Measurements from ENCODE around the gene SCAMP2.

Gene SCAMP2

DNA sequence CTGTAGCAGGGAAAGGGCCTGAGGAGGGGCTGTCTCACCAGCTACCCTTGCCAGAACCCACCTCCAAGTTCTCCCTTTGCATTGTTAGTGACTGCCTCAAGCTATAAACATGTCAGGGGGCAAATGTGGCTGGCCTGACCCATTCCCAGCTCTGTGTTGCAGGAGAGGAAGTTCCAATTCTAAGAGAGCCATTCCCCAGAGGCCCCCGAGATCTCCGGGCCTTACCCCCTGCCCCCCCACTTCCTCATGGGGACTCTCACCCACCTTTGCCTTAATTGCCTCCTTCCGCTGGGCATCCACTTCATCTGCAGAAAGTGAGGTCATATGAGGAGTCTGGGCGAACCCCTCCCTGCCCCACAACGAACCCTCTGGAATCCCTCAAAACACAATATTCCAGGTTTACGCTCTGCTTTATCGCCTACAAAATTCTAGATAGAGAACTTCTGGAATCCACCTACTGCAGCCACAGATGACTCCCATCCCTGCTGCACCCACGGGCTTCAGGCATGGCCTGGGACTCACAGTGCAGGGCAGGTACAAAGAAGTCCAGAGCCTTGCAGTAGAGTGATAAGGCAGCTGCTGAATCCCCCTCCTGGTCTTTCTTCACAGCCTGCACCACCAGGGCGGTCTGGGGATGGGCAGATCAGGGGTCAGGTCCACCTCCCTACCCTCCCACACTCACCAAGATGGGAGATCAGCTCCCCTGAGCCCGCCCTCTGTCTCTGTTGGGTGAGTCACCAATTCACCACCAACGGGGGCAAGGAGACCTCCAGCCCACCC, 34.2 kb downstream of the SCAMP2 start:
- no peak for DNase-seq (ENCODE audit: low read depth in 2 of 2)

DNA sequence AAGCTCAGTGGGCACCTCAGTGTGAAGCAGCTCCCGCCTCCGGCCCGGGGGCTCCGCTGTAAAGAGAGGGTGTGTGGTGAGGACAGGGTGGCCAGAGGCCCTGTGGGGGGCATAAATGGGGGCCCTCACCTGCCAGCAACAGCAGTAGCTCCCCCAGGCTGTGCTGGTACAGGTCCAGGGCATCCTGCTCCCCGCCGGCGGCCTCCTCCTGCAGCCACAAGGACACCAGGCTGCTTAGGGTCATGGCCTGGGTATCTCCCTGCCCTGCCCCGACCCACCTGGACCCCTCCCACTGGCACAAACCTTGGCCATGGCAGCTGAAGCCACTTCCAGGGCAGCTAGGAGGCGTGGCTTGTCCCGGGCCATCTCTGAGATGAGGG, 35.0 kb downstream of the SCAMP2 start:
- DNase-seq (ENCODE audit: low read depth in 2 of 2): no peak

GRCh38 chr15:74837482-74838136, 35.6 kb downstream of the SCAMP2 start:
- no peak for DNase-seq (ENCODE audit: low read depth in 2 of 2)

DNA sequence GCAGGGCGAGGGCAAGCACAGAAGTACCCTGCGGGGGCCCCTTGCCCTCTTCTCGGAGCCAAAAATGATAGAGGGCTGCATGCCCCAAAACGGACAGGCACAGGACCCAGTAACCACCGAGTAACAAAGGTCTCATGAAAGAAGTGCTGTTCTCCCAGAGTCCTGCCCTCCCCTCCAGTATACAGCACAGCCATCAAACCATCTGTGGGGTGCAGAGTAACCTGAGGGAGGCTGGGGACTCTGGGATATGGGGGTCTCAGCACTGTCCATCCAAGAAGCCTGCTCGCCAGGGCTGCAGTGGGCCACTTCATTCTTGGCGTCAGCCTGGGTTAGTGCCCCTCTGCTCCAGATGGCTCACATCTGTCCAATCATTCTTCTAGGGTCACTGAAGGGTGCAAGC, 36.3 kb downstream of the SCAMP2 start:
- DNase-seq (ENCODE audit: low read depth in 2 of 2): no peak

GRCh38 chr15:74835312-74835823, 37.8 kb downstream of the SCAMP2 start:
- DNase-seq (ENCODE audit: low read depth in 2 of 2): peak; percentile 45 to 55

DNA sequence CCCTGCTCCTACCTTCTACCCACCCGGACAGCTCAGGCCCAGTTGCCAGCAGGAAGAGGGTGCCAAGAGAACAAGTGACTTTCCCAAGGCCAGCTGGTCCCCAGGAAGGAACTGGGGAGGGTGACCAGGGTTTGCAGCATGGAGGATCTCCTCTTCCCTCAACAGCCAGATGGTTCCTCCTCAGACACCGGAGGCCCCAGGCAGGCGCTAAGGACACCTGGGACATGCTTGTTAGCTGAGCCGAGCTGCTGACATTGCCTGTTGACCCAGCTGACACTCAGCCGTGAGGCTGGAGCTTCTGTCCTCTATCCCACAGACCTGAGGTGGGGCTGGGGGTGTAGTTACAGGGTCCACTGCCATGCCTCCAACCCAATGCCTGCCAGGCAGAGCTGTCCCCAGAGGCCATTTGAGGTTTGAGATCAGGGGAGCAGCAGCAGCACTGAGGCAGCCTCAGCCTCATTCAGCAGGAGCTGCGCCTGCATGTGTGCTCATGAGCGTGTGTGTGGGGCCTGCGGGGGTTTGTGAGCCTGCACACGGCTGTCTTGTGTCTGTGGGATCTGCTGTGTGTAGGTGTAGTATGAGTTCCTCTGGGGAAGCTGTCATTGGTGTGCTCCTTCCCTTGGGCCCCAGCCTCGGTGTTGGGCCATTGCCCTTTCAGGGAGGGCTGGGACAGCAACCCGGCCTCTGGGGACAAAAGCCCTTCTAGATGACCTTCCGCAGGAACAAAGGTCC, 39.6 kb downstream of the SCAMP2 start:
- no peak for DNase-seq (ENCODE audit: low read depth in 2 of 2)

DNA sequence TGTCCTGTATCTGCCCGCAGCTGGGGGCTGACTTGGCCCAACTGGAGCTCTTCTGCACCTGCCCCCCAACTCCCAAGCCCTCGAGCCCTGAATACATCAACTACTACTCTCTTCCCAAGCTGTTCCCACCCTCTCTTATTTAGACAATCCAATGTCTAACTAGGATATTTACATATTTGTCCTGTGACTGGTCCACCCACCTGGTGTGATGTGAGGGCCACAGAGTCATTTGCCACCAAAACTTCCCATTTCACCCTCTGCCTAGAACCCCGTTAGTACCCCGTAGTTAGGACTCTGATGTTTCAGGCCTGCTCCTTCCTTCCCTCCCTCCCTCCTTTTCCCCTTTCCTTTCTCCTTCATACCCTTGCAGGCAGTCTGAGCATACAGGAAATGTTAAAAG, 40.3 kb downstream of the SCAMP2 start:
- DNase-seq (ENCODE audit: low read depth in 2 of 2): no peak

- DNase-seq (ENCODE audit: low read depth in 2 of 2): no peak
These were observed 41.2 kb downstream of the SCAMP2 start for GRCh38 chr15:74831813-74832495.

DNA sequence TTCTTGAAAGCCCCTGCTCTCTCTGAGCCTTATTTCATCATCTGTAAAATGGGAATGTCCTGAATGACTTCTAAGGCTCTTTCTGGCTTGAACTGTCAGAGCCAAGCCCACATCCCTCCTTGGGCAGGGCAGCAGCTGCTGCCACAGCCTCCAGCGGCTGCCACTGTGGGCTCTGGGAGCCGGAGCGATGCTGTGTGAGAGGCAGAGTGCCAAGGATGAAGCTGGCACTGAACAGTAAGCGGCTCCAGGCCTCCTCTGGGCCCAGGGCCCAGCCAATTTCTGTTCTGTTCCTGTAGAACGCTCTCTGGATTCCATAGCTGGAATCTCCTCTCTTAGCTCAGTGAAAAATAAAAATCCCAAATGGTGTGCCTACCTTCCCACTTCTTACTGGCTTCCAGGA, 42.3 kb downstream of the SCAMP2 start:
- DNase-seq (ENCODE audit: low read depth in 2 of 2): no peak

DNA sequence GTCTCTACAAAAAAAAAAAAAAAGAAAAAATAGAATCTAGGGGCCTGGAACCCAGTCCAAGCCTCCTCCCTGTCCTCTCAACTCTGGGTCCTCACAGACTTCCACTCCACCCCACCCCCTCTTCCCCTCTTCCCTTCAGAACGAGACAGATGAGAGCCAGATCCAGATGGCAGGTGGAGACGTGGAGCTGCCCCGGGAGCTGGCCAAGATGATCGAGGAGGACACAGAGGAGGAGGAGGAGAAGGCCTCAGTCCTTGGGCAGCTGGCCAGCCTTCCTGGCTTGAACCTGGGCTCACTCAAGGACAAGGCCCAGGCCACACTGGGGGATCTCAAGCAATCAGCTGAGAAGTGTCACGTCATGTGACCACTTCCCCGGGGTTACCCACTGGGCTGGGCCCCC, 43.2 kb downstream of the SCAMP2 start:
- DNase-seq (ENCODE audit: low read depth in 2 of 2): no peak

DNA sequence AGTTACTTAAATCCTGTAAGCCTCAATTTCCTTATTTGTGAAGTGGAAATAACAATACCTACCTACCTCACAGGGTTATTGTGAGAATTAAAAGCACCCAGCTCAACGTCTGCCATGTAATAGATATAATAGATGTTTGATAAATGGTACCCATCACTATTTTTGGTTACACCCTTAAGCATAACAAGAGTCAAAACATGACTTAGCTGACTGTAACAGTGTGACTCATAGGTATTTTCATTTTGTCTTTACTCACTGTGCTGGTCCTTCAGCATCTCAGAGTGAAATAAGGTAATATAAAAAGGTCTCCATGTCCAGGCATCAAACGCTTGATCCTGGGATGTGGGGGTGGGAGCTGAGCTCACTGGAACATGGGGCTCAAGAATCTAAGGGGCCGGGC, 43.7 kb downstream of the SCAMP2 start:
- DNase-seq (ENCODE audit: low read depth in 2 of 2): no peak

DNA sequence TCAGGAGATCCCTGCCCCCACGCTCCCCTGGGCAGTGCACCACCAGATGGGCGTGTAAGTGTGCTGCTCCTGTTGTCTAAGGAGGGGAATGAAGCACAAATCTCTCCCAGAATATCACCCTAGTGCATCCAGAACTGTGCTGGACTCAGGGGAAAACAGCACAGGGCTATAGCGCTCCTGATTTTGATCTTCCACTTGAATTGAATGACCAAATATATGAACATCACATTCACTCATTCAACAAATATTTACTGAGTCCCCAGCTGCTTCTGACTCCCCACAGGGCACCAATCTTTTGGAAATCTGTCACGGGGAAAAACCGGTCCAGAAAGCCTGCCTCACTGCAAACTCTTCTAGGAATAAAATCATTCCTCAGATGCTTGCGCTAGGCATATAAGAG, 44.3 kb downstream of the SCAMP2 start:
- no peak for DNase-seq (ENCODE audit: low read depth in 2 of 2)

DNA sequence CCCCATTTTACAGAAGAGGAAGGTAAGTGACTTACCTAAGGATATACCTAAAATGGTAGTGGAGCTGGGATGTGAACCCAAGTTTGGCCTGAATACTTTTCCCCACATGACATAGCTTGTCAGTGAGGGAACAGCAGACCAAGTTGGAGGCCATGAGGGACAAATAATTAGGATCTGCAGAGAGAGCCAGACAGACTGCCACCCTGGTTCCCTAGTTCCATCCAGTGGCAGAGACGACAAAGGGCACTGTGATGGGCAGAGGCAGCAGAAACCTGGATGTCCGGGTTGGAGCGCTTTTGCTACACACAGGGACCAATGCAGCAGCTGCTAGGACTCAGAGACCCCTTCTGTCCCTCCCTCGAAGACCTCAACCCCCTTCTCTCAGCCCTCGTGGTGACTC, 45.6 kb downstream of the SCAMP2 start:
- DNase-seq (ENCODE audit: low read depth in 2 of 2): no peak

- DNase-seq (ENCODE audit: low read depth in 2 of 2): no peak
These were observed 46.2 kb downstream of the SCAMP2 start for GRCh38 chr15:74826921-74827320.

- peak in 1 of 2 donors; percentile 37 for DNase-seq (ENCODE audit: low read depth in 2 of 2)
These were observed 46.8 kb downstream of the SCAMP2 start, which contains the start of gene CPLX3 for GRCh38 chr15:74826364-74826819. Gene CPLX3 (plus strand): TSS chr15:74826627. CDS start chr15:74826704, 77 bp downstream.

DNA sequence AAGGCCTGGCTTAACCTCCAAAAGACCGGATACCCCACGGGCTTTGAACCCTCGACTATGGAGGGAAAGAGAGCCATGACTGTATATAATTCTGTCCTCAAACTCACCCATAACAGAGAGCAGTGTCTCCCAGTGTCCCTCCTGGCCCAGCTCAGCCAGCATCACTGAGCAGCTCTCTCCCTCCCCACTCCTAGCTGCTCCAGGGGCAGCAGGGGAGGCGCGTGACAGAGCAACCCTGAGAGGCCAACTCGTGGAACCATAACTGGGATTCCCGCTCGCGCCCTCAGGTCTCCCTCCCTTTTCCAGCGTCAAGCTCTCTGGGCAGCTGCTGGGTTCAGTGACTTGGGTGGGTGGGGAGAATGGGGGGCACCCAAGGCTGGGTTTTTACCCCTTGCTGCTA, 47.3 kb downstream of the SCAMP2 start:
- DNase-seq (ENCODE audit: low read depth in 2 of 2): no peak

DNA sequence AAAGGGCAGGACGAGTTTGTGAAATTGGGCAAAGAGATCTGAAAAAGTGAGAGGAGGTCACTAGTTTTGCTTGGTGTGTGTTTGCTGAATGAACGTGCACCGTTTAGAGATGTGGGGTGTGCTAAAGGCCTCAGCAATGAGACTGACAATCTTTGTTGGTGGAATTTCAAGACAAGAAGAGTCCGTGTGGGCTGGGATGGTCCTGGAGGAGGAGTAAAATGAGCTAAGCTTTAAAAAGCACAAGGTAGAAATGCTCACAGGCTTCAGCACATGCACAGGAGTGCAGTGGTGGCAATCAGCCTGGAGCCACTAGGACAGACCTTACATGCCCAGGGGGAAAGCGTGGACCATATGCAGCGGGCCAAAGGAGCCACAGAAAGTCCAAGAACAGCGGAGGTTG, 48.2 kb downstream of the SCAMP2 start:
- DNase-seq (ENCODE audit: low read depth in 2 of 2): no peak

DNA sequence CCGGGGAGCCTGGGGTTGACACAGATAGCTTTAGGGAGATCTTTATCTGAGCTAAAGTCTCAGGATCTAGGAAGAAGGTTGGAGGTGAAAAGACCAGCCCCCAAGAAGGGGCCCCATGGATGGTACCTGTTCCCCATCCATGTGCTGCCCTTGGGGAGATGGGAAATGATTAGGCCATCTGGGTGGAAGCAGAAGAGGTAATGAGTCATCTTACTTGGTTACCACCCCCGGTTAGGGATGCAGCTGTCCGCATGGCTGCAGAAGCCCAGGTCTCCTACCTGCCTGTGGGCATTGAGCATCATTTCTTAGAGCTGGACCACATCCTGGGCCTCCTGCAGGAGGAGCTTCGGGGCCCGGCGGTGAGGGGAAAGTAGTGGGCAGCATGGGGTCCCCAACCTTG, 49.8 kb downstream of the SCAMP2 start:
- DNase-seq (ENCODE audit: low read depth in 2 of 2): no peak

DNA sequence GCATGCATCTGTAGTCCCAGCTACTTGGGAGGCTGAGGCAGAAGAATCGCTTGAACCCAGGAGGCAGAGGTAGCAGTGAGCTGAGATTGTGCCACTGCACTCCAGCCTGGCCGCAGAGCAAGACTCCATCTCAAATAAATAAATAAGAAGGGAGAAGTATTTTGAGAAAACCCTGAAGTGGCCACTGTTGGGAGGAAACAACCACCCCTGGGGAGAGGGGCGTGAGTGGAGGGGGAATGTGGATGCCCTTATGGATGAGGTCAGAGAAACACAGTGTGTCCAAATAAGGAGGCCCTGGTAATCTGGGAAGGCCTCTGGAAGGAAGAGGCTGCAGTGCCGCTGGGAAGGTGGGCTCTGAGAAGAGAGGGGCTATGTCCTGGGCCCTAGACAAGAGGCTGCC, 50.9 kb downstream of the SCAMP2 start:
- DNase-seq (ENCODE audit: low read depth in 2 of 2): no peak

- no peak for DNase-seq (ENCODE audit: low read depth in 2 of 2)
These were observed 51.4 kb downstream of the SCAMP2 start for GRCh38 chr15:74821790-74822158.

GRCh38 chr15:74821091-74821789, 51.9 kb downstream of the SCAMP2 start:
- DNase-seq (ENCODE audit: low read depth in 2 of 2): no peak
